ENCODE data around the gene DSCAM.

GRCh38 chr21:40678681-40679284 lies 168.2 kb downstream of the DSCAM start:
- TF ChIP-seq CTCF (IDR thresholded peaks at IDR 0.05), result no peak
- no peak for TF ChIP-seq POLR2A (IDR thresholded peaks at IDR 0.05)

Data from Peyer's patch (tissue), 4 donors.